ENCODE data around the gene TBL1X.
A peak's percentile ranks its signal among the peaks of the same experiment; 100 is the strongest.
"Not testable (repeated sequence)": the region's sequence is repeated elsewhere in the genome, so short reads cannot be mapped to it uniquely, and the experiment has no call there.

TBL1X gene

DNA sequence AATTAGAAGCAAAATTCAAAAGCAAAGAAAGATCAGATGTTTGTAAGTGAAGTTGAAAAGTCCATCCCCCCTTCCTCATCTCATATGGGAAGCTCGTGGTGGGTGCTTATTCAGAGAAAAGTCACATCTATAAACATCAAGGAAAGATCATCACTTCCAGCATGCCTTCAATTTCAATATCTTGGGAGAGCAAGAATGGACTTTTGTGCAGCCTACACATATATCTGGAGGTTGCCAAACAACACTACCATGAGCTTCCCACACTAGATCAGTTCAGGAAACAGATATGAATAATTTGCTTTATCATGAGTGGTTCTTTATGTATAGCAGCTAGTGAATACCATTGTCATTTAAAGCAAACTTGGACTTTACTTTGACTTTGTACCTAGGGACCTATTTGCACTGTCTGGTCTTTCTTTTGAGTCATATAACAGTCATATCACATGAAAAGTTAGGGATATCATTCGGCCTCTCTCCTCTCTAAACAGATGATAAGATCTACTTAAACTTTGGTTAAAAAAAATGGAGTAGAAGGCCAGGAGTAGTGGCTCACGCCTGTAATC is 5.6 kb upstream of the TBL1X start:
- DNase-seq (ENCODE audit: low spot score): no peak

DNA sequence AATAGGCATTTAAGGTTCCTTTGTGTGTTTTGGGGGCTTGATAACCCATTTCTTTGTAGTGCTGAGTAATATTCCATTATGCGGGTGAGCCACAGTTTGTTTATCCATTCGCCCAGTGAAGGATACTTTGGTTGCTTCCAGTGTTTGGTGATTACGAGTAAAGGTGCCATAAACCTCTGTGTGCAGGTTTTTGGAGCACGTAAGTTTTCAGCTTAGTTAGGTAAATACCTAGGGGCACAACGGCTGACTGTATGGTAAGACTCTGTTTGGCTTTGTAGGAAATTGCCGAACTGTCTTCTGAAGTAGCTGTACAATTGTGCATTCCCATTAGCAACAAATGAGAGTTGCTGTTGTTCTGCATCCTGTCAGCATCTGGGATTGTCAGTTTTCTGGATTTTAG is 3.8 kb upstream of the TBL1X start:
- DNase-seq (ENCODE audit: low spot score): no peak

DNA sequence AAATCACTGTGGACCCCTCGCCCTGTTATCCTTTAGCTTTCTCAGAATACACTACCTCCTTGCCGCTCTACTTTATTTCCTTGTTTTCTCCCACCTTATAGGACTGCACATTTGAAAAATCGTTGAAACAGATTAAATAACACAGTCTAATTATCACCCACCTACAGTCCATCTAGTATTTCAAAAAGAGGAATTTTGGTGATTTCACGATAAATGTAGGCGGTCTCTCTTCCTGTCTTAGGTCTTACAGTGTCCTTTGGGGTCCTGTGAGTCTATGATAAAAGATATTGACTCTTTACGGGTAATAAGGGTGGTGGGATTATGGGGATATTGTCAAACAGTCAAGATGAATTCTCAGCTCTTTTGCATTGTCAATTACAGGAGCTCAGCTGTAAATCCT is 2.4 kb upstream of the TBL1X start:
- DNase-seq (ENCODE audit: low spot score): no peak

DNA sequence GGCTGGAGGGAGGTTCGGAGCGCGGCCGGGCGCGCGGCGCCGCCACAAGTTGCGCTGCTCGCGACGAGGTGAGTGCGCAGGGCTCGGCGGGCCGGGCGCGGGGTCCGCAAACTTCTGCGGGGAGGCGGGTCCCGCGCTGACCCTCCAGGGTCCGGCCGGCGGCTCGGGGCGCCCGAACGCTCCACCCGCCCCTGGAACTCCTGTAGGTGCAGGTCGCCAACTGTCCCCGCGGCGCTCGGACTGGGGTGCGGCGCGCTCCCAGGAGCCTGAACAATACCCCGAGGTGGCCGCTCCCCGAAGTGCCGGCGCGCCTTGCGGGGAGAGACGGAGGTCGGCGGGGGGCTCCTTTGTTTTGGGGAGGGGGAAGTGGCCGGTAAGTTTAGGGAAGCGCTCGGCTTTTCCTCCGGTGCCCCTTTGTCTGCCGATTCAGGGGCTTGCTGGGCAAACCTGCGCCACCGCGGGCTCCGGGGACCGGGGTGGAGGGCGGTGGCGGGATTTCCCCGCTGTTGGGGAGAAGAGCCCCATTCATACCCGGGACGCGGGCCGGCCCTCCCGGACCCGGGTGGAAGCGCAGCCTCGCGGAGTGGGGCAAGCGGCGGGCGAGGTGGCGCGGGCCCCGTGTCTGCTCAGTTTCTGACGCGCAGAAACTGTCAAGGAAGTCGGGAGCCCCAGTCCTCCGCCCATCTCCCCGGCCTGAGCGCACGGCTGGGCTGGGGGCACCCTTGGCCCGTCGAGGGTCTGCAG is 694 bp downstream of the TBL1X start:
- no peak for DNase-seq (ENCODE audit: low spot score)

DNA sequence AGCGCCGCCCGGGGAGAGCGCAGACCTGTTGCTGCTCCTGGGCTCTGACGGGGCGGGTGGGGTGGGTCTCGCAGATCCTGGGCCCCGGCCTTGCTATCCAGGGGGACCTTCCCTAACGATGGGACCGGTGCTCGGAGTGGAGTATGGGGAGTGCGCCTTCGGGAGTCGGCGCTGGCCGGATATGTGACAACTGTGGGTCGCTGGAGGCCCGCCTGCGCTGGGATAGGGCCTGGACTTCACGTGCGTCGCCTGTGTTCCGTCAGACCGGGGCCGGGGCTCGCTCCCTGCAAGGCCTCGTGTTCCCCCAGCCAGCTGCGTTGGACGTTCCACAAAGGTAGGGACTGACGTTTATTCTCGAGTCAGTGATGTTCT is 1.3 kb downstream of the TBL1X start:
- DNase-seq (ENCODE audit: low spot score): peak; percentile 25

DNA sequence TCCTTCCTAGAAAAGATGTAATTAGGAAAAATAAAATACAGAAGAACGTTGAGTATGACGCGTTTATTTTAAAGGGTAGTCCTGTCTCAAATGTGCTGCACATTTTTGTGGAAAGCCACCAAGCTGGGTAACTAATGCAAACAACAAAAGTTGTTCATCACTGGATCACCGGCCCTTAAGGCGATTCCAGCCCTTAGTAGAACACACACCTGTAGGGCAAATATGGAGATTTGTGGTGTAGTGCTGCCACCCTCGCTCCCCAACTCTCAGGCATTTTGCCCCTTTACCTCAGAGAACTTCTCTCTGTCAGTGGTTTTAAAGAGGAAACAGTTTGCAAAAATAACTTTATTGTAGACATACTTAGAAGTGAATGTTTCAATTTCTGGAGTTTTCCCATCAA is 1.9 kb downstream of the TBL1X start:
- DNase-seq (ENCODE audit: low spot score): no peak

DNA sequence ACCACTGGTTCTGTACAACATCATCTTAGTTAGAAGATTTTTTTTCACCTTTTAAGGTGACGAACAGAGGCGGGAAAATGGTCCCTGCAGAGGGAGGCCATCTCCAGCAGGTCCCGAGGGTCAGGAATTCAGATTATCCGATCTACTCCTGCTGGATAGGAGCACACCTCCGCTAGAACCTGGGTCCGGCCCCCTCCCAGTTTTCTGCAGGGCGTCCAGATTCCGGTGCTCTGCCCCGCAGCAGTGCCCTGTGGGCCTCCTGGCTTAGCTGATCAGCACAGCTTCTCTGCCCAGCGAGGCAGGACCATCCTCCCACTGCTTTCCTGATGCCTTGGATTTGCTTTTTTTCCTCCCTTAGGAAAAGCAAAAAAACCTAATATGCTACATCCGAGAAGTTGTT is 2.3 kb downstream of the TBL1X start:
- DNase-seq (ENCODE audit: low spot score): no peak

DNA sequence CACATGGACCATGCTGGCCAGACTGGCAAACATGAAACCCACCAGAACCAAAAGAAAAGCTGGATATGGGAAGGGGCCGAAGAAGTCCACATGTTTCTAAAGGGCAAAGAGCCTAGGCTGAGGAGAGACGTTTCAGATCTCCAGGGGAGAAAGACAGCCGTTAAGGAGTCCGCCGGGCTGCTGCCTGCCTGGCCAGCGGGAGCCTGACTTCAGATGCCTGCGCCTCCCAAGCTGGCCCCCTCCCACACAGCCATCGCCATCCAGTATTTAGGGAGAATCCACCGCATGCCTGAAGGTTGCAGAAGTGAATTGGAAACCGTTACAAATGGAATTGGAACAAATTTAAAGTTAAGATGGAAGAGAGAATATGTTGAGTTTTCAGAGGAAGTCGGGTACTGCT is 2.9 kb downstream of the TBL1X start:
- DNase-seq (ENCODE audit: low spot score): no peak

DNA sequence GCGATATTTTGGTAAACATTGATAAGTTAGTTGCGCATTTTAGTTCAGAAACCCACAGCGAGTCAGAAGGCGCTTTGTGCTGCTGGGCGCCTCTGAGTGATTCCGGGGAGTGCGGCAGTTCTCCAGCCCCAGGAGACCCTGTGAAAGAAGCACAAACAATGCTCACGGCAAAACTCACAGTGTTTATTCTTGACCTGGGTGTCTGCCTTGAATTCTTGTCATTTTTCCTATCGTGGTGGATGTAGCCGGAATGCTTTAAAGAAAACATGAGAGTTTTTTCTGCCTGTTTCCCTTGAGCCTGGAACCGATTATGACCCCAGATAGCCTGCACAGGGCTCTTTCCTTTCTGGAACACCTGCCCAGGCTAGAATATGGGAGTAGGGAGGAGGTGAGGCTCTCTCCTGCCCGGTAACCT is 6.7 kb downstream of the TBL1X start:
- no peak for DNase-seq (ENCODE audit: low spot score)

DNA sequence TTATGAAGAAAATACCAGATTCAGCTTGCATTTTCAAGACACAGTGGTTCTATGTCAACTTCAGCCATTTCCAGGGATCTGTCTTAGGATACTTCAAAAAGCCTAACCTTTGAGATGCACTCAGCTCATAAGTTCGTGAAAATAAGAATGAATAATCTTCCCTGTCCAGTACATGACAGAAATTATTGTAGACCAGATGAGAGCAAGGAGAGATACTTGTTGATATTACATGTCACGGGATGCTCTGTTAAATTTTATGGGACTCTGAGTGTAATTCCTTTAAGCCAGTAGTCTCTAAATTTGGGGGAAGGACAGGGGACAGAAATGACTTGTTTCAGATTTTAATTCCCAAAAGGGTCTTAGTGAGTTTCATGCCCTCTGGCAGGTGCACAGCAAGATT is 8.8 kb downstream of the TBL1X start:
- DNase-seq (ENCODE audit: low spot score): no peak

DNA sequence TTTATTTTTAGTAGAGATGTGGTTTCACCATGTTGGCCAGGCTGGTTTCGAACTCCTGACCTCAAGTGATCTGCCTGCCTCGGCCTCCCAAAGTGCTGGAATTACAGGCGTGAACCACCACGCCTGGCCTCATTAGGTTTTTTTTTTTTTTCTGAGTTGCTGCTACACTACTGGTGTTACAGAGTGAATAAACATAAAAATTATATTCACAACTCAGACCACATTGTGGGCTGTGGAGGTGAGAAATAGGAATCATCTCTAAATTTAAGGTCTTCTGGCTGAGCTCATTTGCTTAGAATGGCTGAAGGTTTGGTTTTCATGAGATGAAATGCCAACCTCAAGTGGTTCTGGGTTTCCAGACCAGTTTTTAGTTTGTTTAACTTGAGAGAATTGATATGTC is 10.6 kb downstream of the TBL1X start:
- DNase-seq (ENCODE audit: low spot score): not testable (repeated sequence)

DNA sequence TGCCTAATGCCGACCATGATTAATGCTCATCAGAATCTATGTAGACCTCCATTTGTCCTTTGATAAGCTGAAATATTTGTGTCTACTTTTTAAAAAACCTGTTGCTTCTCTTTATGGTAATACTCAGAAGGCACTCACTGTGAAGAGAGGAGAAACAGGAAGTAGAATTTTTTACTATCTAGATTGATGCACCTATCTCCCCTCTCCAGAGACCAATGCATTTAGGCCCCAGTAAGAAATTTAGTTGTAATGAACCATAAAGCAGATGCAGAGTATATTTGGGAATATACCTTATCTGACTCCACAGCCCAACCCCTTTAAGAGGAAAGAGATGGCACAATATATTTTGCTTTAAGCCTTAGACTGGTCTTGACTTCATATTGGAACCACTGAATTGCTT is 11.1 kb downstream of the TBL1X start:
- no peak for DNase-seq (ENCODE audit: low spot score)

DNA sequence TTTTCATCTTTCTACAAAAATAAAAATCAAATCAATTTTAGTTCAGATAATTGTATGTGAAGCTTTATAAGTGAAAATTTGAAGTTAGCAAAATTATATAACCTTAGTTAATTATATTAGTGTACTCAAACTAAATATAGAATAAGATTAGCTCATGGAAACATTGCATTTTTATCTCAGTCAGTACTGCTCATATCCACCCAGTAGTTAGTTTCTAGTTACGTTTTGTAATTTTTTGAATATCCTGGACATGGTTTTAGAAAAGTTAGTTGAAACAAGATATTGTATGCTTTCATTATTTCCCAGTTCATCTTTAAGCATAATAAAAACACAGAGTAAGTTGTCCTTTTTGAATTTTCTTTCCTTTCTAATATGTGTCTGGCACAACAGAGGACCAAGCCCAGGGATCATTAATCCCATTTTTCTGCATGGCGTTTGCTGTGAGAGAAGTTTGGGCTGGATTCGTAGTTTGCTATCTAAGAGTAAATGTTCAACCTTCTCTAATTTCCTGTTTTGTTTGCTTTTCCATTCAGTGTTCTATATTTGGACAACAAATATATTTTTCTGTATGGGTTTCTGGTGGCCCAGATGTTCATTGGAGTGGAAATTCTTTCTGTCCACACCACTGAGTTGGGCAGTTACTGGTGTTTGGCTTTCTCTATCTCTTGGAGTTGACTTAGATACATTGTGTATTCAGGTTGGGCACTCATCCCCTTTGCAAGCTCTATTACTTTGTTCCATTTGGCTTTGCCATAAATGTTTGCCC is 12.1 kb downstream of the TBL1X start:
- no peak for DNase-seq (ENCODE audit: low spot score)

DNA sequence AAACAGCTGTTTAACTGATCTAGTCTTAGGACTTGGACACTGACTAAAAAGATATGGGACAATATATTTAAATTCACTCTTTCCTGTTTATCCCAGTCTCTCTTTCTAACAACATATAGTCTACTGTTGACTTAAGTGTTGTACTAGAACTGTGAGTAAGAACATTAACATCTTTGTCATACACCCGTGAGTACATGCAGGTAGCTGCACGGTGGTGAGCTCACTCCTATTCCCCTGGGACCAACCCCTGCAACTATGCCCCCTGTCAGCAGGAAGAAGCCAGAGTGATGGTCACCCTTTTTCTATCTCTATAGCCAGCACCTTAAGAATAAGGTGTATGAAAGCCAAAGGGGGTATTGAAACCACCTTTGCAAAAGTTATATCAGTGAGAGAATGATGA is 17.6 kb downstream of the TBL1X start:
- DNase-seq (ENCODE audit: low spot score): no peak

DNA sequence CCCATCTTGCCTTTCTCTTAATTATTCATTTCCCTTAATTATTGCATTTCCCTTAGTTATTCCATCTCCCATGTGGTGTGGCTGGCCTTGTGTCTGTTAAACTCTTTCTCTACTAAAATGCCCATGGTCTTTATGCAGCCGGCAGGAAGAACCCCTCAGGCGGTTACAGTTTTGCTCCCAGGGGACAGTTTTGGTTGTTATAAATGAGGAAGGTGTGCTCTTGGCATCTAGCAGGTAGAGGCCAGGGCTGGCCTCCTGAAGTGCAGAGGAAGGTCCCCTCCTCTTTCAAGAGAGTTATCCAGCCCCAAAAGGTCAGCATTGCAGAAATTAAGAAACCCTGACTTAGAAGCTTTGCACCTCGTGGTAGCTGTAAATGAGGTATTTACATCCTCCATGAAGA is 18.0 kb downstream of the TBL1X start:
- no peak for DNase-seq (ENCODE audit: low spot score)

DNA sequence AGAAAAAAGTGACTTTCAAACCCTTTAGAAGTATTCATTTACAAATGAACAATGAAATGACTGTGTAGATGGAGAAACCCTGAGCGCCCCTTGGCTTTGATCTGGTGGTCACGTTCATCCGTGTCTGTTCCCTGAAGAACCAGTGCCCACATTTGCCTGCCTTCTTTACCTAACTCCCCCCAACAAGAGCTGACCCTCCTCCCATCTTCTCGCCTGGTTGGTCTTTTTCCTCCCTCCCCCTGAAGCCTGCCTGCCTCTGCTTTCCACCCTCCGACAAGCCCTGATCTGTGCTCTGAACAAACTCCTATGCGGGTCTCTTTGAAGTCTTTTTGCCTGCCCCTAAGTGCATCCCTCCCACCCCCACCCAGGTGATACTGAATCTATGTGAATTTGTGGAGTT is 18.5 kb downstream of the TBL1X start:
- DNase-seq (ENCODE audit: low spot score): no peak

DNA sequence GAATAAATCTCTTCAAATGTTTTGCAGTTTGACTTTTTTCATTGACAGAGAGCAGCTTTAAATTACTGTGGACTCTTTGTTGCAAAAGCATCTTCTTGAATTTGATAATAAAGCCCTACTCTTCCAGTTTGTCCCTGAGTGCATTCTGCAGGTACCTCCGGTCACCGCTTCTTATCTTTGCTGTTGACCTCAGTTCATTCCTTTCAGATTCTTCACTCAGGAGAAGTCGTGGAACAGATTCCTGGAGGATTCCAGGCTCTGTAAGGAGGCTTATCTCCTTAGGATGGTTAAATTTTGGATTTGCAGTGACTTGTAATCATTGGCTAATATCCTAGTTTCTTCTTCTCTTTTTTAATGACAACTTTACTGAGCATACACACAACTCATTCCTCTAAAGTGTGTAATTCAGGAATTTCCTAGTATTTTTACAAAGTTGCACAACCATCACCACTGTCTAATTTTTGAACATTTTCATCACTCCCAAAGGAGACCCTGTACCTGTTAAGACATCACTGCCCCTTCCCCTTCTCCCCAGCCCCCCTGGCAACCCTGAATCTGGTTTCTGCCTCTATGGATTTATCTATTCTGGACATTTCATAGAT is 22.0 kb downstream of the TBL1X start:
- DNase-seq (ENCODE audit: low spot score): no peak

DNA sequence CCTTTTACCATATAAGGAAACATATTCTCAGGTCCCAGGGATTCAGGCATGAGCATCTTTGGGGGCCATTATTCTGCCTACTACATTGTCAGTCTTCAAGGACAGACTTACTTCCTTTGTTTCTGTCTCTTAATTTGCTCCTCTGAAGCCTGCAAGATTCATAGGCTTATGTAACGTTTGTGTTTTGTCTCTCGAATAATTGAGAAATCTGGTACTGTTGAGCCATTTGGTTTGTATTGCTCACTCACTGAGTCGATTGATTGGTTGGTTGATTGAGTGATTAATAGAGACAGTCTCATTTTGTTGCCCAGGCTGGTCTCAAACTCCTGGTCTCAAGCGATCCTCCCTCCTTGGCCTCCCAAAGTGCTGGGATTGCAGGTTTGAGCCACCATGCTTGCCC is 23.7 kb downstream of the TBL1X start:
- no peak for DNase-seq (ENCODE audit: low spot score)

DNA sequence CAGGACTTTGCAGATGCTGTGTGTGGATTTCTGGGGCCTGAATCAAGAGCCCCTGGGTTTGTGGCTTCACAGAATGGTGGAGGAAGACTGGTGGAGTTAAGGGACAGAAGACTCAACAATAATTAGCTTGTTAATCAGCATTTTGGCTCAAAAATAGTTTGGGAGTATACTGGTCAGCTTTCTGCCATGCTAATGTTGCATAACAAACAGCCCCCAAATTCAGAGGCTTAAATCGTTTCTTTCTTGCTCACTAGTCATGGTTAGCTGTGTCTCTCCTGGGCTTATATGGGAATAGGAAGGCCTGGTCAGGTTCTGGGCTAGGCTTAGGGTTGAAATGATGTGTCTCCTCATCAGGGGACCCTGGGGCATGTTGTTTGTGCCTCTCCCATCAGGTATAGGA is 24.4 kb downstream of the TBL1X start:
- no peak for DNase-seq (ENCODE audit: low spot score)

DNA sequence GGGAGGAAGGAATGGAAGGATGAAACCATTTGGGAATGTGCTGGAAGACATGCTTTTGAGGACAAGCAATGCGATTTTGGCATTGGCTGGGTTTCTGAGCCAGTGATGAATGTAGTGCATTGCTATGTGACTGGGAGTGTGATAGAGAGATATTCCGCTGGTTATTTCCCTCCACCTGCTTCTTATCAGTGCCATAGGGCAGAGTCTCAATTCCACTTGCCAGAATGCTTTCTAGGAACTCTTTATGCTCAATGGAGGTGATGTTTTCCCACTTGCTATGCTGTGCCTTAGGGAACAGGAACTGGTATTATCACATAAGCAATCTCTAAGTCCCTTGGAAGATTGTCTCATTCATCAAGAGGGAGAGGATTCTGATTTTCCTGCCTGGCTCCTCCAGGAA is 28.0 kb downstream of the TBL1X start:
- DNase-seq (ENCODE audit: low spot score): no peak

DNA sequence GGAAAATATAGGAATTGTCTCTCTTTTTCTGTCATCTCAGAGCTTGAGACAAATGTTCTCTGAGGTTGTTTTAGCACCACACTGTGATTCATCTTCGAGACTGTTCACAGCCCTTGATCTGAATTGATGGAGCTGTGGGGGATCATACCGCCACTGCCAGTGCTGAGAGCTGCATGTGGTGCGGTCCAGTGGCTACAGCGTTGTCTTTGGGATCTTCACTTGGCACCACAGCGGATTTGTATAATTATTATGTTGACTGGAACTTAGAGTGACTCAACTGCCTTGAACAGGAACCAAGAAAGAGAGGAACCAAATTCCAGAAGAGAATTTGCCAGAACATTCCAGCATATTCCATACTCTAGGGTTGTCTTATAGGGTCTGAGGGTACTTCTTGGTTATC is 29.1 kb downstream of the TBL1X start:
- DNase-seq (ENCODE audit: low spot score): no peak

DNA sequence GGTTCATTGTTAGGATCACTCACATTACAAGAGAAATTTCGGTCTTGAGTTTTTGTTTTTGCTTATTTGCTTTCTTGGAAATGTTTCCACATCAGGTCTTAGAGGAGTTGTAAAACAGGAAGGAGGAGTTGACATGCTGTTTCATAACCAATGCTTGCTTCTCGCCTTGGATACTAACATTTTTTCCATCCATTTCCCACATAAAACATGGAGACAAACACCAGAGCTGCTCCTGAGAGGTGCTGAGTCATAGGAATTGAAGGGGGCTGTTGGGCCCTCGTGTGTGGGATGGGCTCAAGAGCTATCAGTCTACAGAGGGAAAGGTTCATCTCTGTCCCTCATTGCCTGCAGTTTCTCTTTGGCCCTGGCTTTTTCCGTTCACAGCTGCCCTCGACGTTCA is 29.9 kb downstream of the TBL1X start:
- DNase-seq (ENCODE audit: low spot score): no peak

DNA sequence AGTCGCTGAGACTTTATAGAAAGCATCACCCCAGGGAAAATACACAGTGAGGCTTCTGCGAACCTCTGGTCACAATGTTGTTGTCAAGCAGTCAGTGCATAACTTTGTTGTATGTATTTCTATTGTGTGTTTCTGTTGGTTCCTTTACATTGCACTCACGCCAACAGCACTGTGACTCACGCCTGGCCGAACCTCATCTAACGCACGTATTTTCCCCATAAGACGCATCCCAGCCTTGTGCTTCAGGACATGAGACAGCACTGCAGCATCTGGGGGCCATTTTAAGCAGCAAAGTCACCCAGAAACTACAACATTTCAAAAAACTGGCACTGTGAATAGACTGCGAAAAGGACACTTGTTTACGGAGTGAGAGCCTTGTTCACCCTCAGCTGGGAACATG is 30.6 kb downstream of the TBL1X start:
- no peak for DNase-seq (ENCODE audit: low spot score)
